Ovary (tissue), 3 donors: ENCODE results near the gene ACTN1.

Source experiments
- CTCF ChIP-seq, 3 donors: fragments of 450-650 bp in 2 of 3; fragments of 200-600 bp in 1 of 3; IDR thresholded peaks; one replicate each; pipeline versions ENCODE4 v1.5.1 to v1.8.0; 2016 to 2022; ENCODE audit warnings: antibody characterized with exemption in 3 of 3, mild to moderate bottlenecking in 1 of 3
- POLR2A ChIP-seq: fragments of 450-650 bp; IDR thresholded peaks from one replicate; pipeline ENCODE4 v1.6.1; 2017; ENCODE audit warnings: antibody characterized with exemption, mild to moderate bottlenecking, moderate library complexity
- donor health status: DM: no; HTN: no; CAD: no.

GRCh38 chr14:68916358-68916941 is 62.7 kb downstream of the ACTN1 start:
- no peak for TF ChIP-seq CTCF (IDR thresholded peaks at IDR 0.05)
- TF ChIP-seq POLR2A: no peak
